ENCODE data around the gene TMEM178B. TPM values are rescaled to one million over a fixed set of nuclear protein-coding genes. Genes with fewer than 3 reads are reported as not detected.
"Not testable (repeated sequence)": the region's sequence is repeated elsewhere in the genome, so short reads cannot be mapped to it uniquely, and the experiment has no call there.

Gene TMEM178B
- total RNA-seq, 4 donors from 2014 or later, result 0.15 to 1.2 (median 0.58) TPM

GRCh38 chr7:141328290-141328689 is 254.4 kb downstream of the TMEM178B start:
- TF ChIP-seq POLR2A (IDR thresholded peaks at IDR 0.05), result no peak
- TF ChIP-seq CTCF (IDR thresholded peaks at IDR 0.05), result no peak
- no peak overlapping the region for H3K4me3 ChIP-seq (ENCODE audit: low read depth, poor library complexity, severe bottlenecking)
- 45 to 49% methylated on average over 2 of the region's 2 CpGs for WGBS, 2 donors
- intact Hi-C loops (cut with DNase I; ENCODE audit: low total_unique reads), result no loop called here
- DNase-seq (ENCODE audit: low spot score in 2 of 2), result no peak

GRCh38 chr7:141330285-141330684 is 256.4 kb downstream of the TMEM178B start:
- DNase-seq (ENCODE audit: low spot score in 2 of 2); intact Hi-C loops (cut with DNase I; ENCODE audit: low total_unique reads); H3K4me3 ChIP-seq (ENCODE audit: low read depth, poor library complexity, severe bottlenecking): not testable (repeated sequence)
- 77 to 81% methylated on average over 2 of the region's 2 CpGs for WGBS, 2 donors

GRCh38 chr7:141333459-141333858 is 259.6 kb downstream of the TMEM178B start:
- TF ChIP-seq CTCF (IDR thresholded peaks at IDR 0.05) (no peak), POLR2A (IDR thresholded peaks at IDR 0.05) (no peak)
- WGBS, 2 donors, result 81 to 83% methylated on average over 4 of the region's 4 CpGs
- intact Hi-C loops (cut with DNase I; ENCODE audit: low total_unique reads), result no loop called here
- no peak for DNase-seq (ENCODE audit: low spot score in 2 of 2)
- H3K4me3 ChIP-seq (ENCODE audit: low read depth, poor library complexity, severe bottlenecking), result no peak overlapping the region

- intact Hi-C loops (cut with DNase I; ENCODE audit: low total_unique reads), result no loop called here
- H3K4me3 ChIP-seq (ENCODE audit: low read depth, poor library complexity, severe bottlenecking), result no peak overlapping the region
- DNase-seq (ENCODE audit: low spot score in 2 of 2), result no peak
- WGBS, 2 donors, result 81 to 92% methylated on average over 4 of the region's 4 CpGs
- TF ChIP-seq CTCF (IDR thresholded peaks at IDR 0.05) (no peak), POLR2A (IDR thresholded peaks at IDR 0.05) (no peak)
Observed at GRCh38 chr7:141335164-141335563, 261.3 kb downstream of the TMEM178B start.

GRCh38 chr7:141339603-141340002 is 265.7 kb downstream of the TMEM178B start:
- intact Hi-C loops (cut with DNase I; ENCODE audit: low total_unique reads), result no loop called here
- TF ChIP-seq POLR2A (IDR thresholded peaks at IDR 0.05) (no peak), CTCF (IDR thresholded peaks at IDR 0.05) (no peak)
- no peak for DNase-seq (ENCODE audit: low spot score in 2 of 2)
- WGBS, 2 donors, result 38 to 39% methylated on average over 1 of the region's 1 CpG
- no peak overlapping the region for H3K4me3 ChIP-seq (ENCODE audit: low read depth, poor library complexity, severe bottlenecking)

- 74 to 80% methylated on average over 4 of the region's 4 CpGs for WGBS, 2 donors
- intact Hi-C loops (cut with DNase I; ENCODE audit: low total_unique reads), result no loop called here
- DNase-seq (ENCODE audit: low spot score in 2 of 2), result no peak
- no peak overlapping the region for H3K4me3 ChIP-seq (ENCODE audit: low read depth, poor library complexity, severe bottlenecking)
- TF ChIP-seq CTCF (IDR thresholded peaks at IDR 0.05) (no peak), POLR2A (IDR thresholded peaks at IDR 0.05) (no peak)
Observed at GRCh38 chr7:141340991-141341390, 267.1 kb downstream of the TMEM178B start.

All from lower leg skin (tissue), 4 donors.